H1 (cell line): ENCODE measurements around the gene GABRP. TPM values are rescaled to one million over a fixed set of nuclear protein-coding genes. Genes with fewer than 3 reads are reported as not detected.
A peak's percentile ranks its signal among the peaks of the same experiment; 100 is the strongest.

Source experiments
- CTCF ChIA-PET: fragments of 300-600 bp; sonication (Branson Sonifier 250); formaldehyde crosslinking; loops from one replicate; lab custom pipeline; 2021; ENCODE audit not compliant: partially characterized antibody; lab: Charles Lee
- POLR2A ChIA-PET: fragments of 300-600 bp; sonication (Branson Sonifier 250); formaldehyde crosslinking; loops from one replicate; lab custom pipeline; 2021; ENCODE audit warnings: inconsistent platforms; ENCODE audit not compliant: partially characterized antibody; lab: Charles Lee
- DNase-seq, 2 experiments: peaks; one replicate each; pipeline versions ENCODE4 v3.0.0 to v3.0.0-alpha.2; 2010 to 2022; ENCODE audit warnings: low spot score in 2 of 2, low read depth in 1 of 2, mixed read lengths in 1 of 2
- FAIRE-seq: peaks from 2 replicates; lab custom pipeline; 2011; peaks lifted over from hg19 to GRCh38; lab: Jason Lieb, UNC
- H2AFZ ChIP-seq: 2 replicates; pipeline ENCODE4 v1.8.1; 2012; ENCODE audit warnings: low read length, inconsistent platforms
- H2AK5ac ChIP-seq: 2 replicates; pipeline ENCODE4 v1.6.1; 2013; ENCODE audit warnings: low read depth, low read length
- H2BK120ac ChIP-seq: replicated peaks from 2 replicates; pipeline ENCODE3; 2013; ENCODE audit warnings: low read depth, low read length, inconsistent platforms
- H2BK12ac ChIP-seq: 2 replicates; pipeline ENCODE4 v1.6.1; 2013; ENCODE audit warnings: low read depth, low read length
- H2BK15ac ChIP-seq: 2 replicates; pipeline ENCODE4 v1.6.1; 2013; ENCODE audit warnings: low read length
- H2BK20ac ChIP-seq: 2 replicates; pipeline ENCODE4 v1.6.1; 2013; ENCODE audit warnings: low read length
- H2BK5ac ChIP-seq: 2 replicates; pipeline ENCODE4 v1.6.1; 2013; ENCODE audit warnings: low read depth, low read length
- H3K14ac ChIP-seq: 2 replicates; pipeline ENCODE4 v1.6.1; 2013; ENCODE audit warnings: inconsistent platforms; ENCODE audit not compliant: insufficient read length
- H3K18ac ChIP-seq: 2 replicates; pipeline ENCODE4 v1.6.1; 2013; ENCODE audit warnings: low read length; ENCODE audit errors: extremely low read depth
- H3K23ac ChIP-seq: 2 replicates; pipeline ENCODE4 v1.6.1; 2013; ENCODE audit warnings: inconsistent platforms; ENCODE audit not compliant: insufficient read length
- H3K23me2 ChIP-seq: 2 replicates; pipeline ENCODE4 v1.6.1; 2013; ENCODE audit warnings: low read depth, low read length
- H3K27ac ChIP-seq: 2 replicates; pipeline ENCODE4 v1.6.1; 2011; ENCODE audit warnings: low read depth, low read length, inconsistent platforms
- H3K27me3 ChIP-seq, 4 experiments: replicated peaks in 1 of 4; 1 replicate in 1 of 4; 2 replicates in 3 of 4; pipeline versions ENCODE4 v1.6.1 to v1.8.1; 2011 to 2013; ENCODE audit warnings: low read length in 3 of 4, mild to moderate bottlenecking in 3 of 4, inconsistent platforms in 2 of 4, mixed read lengths in 2 of 4, moderate library complexity in 1 of 4; ENCODE audit not compliant: control insufficient read depth in 3 of 4, insufficient read depth in 3 of 4; ENCODE audit errors: extremely low read depth in 1 of 4
- H3K36me3 ChIP-seq, 4 experiments: 2 replicates each; pipeline versions ENCODE4 v1.6.1 to v1.8.1; 2011 to 2013; ENCODE audit warnings: mild to moderate bottlenecking in 4 of 4, low read length in 3 of 4, moderate library complexity in 2 of 4, control low read depth in 1 of 4, inconsistent platforms in 1 of 4; ENCODE audit not compliant: insufficient read depth in 4 of 4, control insufficient read depth in 2 of 4
- H3K4ac ChIP-seq: replicated peaks from 2 replicates; pipeline ENCODE3; 2013; ENCODE audit warnings: low read length, low read depth, mixed read lengths, inconsistent platforms; ENCODE audit not compliant: insufficient read length
- H3K4me1 ChIP-seq, 4 experiments: replicated peaks in 1 of 4; 1 replicate in 1 of 4; 2 replicates in 3 of 4; pipeline versions ENCODE4 v1.6.1 to v1.8.1; 2011 to 2013; ENCODE audit warnings: low read length in 3 of 4, inconsistent platforms in 2 of 4, mixed read lengths in 1 of 4; ENCODE audit not compliant: insufficient read depth in 4 of 4, control insufficient read depth in 3 of 4
- H3K4me2 ChIP-seq, 2 experiments: 2 replicates each; pipeline versions ENCODE4 v1.6.1 to v1.8.1; 2011 to 2013; ENCODE audit warnings: low read depth in 2 of 2, low read length in 2 of 2, control low read depth in 1 of 2, inconsistent platforms in 1 of 2, mild to moderate bottlenecking in 1 of 2; ENCODE audit not compliant: insufficient read depth in 1 of 2
- H3K4me3 ChIP-seq, 4 experiments: fragments of 200-600, 300-600 bp in 1 of 4; sonication (generic), shearing (Covaris generic), sonication (Bioruptor Twin) in 1 of 4; 2 replicates each; pipeline versions ENCODE4 v1.5.1 to v1.8.1; 2011 to 2016; ENCODE audit warnings: low read length in 4 of 4, low read depth in 3 of 4, control low read depth in 2 of 4, inconsistent platforms in 2 of 4, mild to moderate bottlenecking in 2 of 4, mixed read lengths in 1 of 4, moderate library complexity in 1 of 4; ENCODE audit not compliant: insufficient read depth in 2 of 4; ENCODE audit errors: extremely low read depth in 1 of 4
- H3K56ac ChIP-seq: replicated peaks from 2 replicates; pipeline ENCODE3; 2013; ENCODE audit warnings: low read depth, mild to moderate bottlenecking, mixed read lengths, low read length, inconsistent platforms; ENCODE audit not compliant: insufficient read length
- H3K79me1 ChIP-seq: 2 replicates; pipeline ENCODE4 v1.6.1; 2013; ENCODE audit warnings: low read depth, low read length, control low read depth
- H3K79me2 ChIP-seq, 2 experiments: 2 replicates each; pipeline versions ENCODE4 v1.6.1 to v1.8.1; 2012 to 2013; ENCODE audit warnings: low read length in 2 of 2, mild to moderate bottlenecking in 2 of 2, inconsistent platforms in 1 of 2; ENCODE audit not compliant: insufficient read depth in 2 of 2, control insufficient read depth in 1 of 2
- H3K9ac ChIP-seq, 4 experiments: replicated peaks in 1 of 4; 1 replicate in 1 of 4; 2 replicates in 3 of 4; pipeline versions ENCODE4 v1.6.1 to v1.8.1; 2011 to 2013; ENCODE audit warnings: low read depth in 3 of 4, low read length in 3 of 4, control low read depth in 2 of 4, mild to moderate bottlenecking in 2 of 4, moderate library complexity in 2 of 4, inconsistent platforms in 1 of 4; ENCODE audit errors: extremely low read depth in 1 of 4
- H3K9me3 ChIP-seq, 2 experiments: 2 replicates each; pipeline versions ENCODE4 v1.6.1 to v1.8.1; 2012 to 2013; ENCODE audit warnings: mild to moderate bottlenecking in 2 of 2, moderate library complexity in 2 of 2, control low read depth in 1 of 2, inconsistent platforms in 1 of 2, low read depth in 1 of 2, low read length in 1 of 2, mixed read lengths in 1 of 2; ENCODE audit not compliant: insufficient read depth in 2 of 2
- H4K20me1 ChIP-seq, 2 experiments: replicated peaks in 1 of 2; 2 replicates each; pipeline versions ENCODE3 to v1.8.1; 2011 to 2013; ENCODE audit warnings: inconsistent platforms in 2 of 2, low read length in 2 of 2, mild to moderate bottlenecking in 1 of 2; ENCODE audit not compliant: insufficient read depth in 2 of 2, control insufficient read depth in 1 of 2
- H4K5ac ChIP-seq: 2 replicates; pipeline ENCODE4 v1.6.1; 2013; ENCODE audit warnings: low read length, low read depth, mixed read lengths, inconsistent platforms; ENCODE audit not compliant: insufficient read length
- H4K8ac ChIP-seq: 2 replicates; pipeline ENCODE4 v1.8.0; 2013; ENCODE audit warnings: mild to moderate bottlenecking, moderate library complexity, low read length, inconsistent platforms; ENCODE audit not compliant: insufficient read depth; ENCODE audit errors: extremely low read depth
- H4K91ac ChIP-seq: replicated peaks from 2 replicates; pipeline ENCODE3; 2013; ENCODE audit warnings: low read length, mixed read lengths, inconsistent platforms; ENCODE audit not compliant: insufficient read length
- BRCA1 ChIP-seq: IDR thresholded peaks from 2 replicates; pipeline ENCODE4 v1.6.1; 2012; ENCODE audit warnings: low read depth, low read length, improper control_type of control experiment
- EGR1 ChIP-seq: IDR thresholded peaks from 2 replicates; pipeline ENCODE4 v1.6.1; 2011; ENCODE audit warnings: low read depth, low read length, borderline replicate concordance
- JUN ChIP-seq: IDR thresholded peaks from 2 replicates; pipeline ENCODE4 v1.6.1; 2011; ENCODE audit warnings: low read depth, mild to moderate bottlenecking, improper control_type of control experiment, low read length
- RBBP5 ChIP-seq: IDR thresholded peaks from 2 replicates; pipeline ENCODE4 v1.7.1; 2012; ENCODE audit warnings: low read depth, mild to moderate bottlenecking, inconsistent platforms, low read length, moderate library complexity, borderline replicate concordance
- SIX5 ChIP-seq: IDR thresholded peaks from 2 replicates; pipeline ENCODE4 v1.6.1; 2011; ENCODE audit warnings: mild to moderate bottlenecking, low read depth, low read length
- SP2 ChIP-seq: IDR thresholded peaks from 2 replicates; pipeline ENCODE4 v1.6.1; 2012; ENCODE audit warnings: mild to moderate bottlenecking, low read length, inconsistent platforms
- TAF1 ChIP-seq: IDR thresholded peaks from 2 replicates; pipeline ENCODE4 v1.6.1; 2011; ENCODE audit warnings: mild to moderate bottlenecking, low read depth, low read length
- USF2 ChIP-seq: IDR thresholded peaks from 2 replicates; pipeline ENCODE4 v1.6.1; 2011; ENCODE audit warnings: low read length, improper control_type of control experiment
- WGBS, 2 experiments: shearing (Covaris generic) in 1 of 2; methylation state at CpG; one replicate each; pipeline versions ENCODE4 v1.1.6 to v1.1.7; 2013 to 2015; ENCODE audit warnings: low lambda C conversion rate in 2 of 2, mixed read lengths in 2 of 2, inconsistent platforms in 1 of 2, low coverage in 1 of 2, missing lambda C conversion rate in 1 of 2; ENCODE audit not compliant: insufficient replicate concordance in 2 of 2, insufficient coverage in 1 of 2, insufficient read length in 1 of 2; ENCODE audit errors: extremely low coverage in 1 of 2, missing lambda C conversion rate in 1 of 2; 5-methylcytosine and 5-hydroxymethylcytosine counted together
- polyA plus RNA-seq, 7 experiments: library from polyadenylated mRNA; depleted of rRNA in 3 of 7; stranded (reverse) in 5 of 7; unstranded in 2 of 7; fragments of >200 nt in 5 of 7; fragments of 200-250 nt in 2 of 7; gene quantifications; 1 replicate in 5 of 7; 2 replicates in 1 of 7; 4 replicates in 1 of 7; pipeline versions ENCODE4 v1.2.1 to v1.2.3, GENCODE V29; 2011 to 2013; ENCODE audit warnings: missing spikeins in 2 of 7, mixed read lengths in 2 of 7
- total RNA-seq: library from RNA; stranded (reverse); fragmentation: NEBNext Ultra II Directional; extraction: Animal tissue kit (Norgen Biotek cat#: 25700); gene quantifications from 2 replicates; pipeline ENCODE4 v1.2.1, GENCODE V29; 2021

GABRP gene
- total and polyA plus RNA-seq, 2 of the 8 experiments (the other 6 are each of a cell fraction or from before 2014, with no cell fraction given): 3.7 to 4.0 TPM

GRCh38 chr5:170739446-170739845, 44.1 kb upstream of the GABRP start:
- ChIA-PET CTCF (interaction anchor here (1.9 to 21.2 kb wide), 2 partner anchors 48 to 50 kb away, joined by 8 to 650 read pairs; partner anchors contain the start of gene GABRP), POLR2A (no interaction called here)
- Histone ChIP-seq H3K14ac (no peak overlapping the region), H2BK20ac (no peak overlapping the region), H2BK12ac (0 out of 2 replicates have a peak overlapping the region, but pooled peaks have one; percentile 23), H3K23ac (no peak overlapping the region), H3K4ac (no peak overlapping the region), H3K79me2 (no peaks in the 10 kb centered on the region), H2BK5ac (peak overlapping the region; percentile 36; the same call in 1 of the 2 replicates), H3K4me1 (peaks cover 5 to 15% (median 10%) of the 10 kb centered on the region in 4 experiments; a peak in 6 of 7 replicates), H3K18ac (no peak overlapping the region), H2AK5ac (no peak overlapping the region), H3K9ac (no peak overlapping the region), H3K9me3 (no peaks in the 10 kb centered on the region; a peak in 2 of 4 replicates)
- FAIRE-seq: no peak
- TF ChIP-seq JUN (no peak), SIX5 (no peak), USF2 (no peak), RBBP5 (no peak), SP2 (no peak), BRCA1 (no peak), EGR1 (no peak), TAF1 (no peak)
- TF ChIP-seq, all 59 proteins: peak for 0
- no peaks in the 10 kb centered on the region for H3K79me1 ChIP-seq
- H3K27ac ChIP-seq: no peak overlapping the region
- H4K5ac ChIP-seq: no peak overlapping the region
- H2BK120ac ChIP-seq: no peak overlapping the region
- no peaks in the 10 kb centered on the region; a peak in 1 of 7 replicates for H3K27me3 ChIP-seq
- H2AFZ ChIP-seq: no peak overlapping the region
- H3K4me2 ChIP-seq: no peak overlapping the region
- 89% methylated on average over 4 of the region's 4 CpGs; no CpG with 5 or more reads in 1 of the 2 experiments for whole genome bisulfite sequencing, 2 experiments
- no peak overlapping the region for H4K8ac ChIP-seq
- no peak overlapping the region for H4K91ac ChIP-seq
- peak in 1 of 2 experiments; percentile 37 for DNase-seq
- H2BK15ac ChIP-seq: no peak overlapping the region
- no peak overlapping the region for H3K56ac ChIP-seq
- no peak overlapping the region for H3K4me3 ChIP-seq
- no peaks in the 10 kb centered on the region for H3K36me3 ChIP-seq
- no peaks in the 10 kb centered on the region for H4K20me1 ChIP-seq
- H3K23me2 ChIP-seq: peaks cover 3% of the 10 kb centered on the region; the same call in 1 of the 2 replicates
